C4-2B (cell line): ENCODE results near the gene ADAMTS14.

ENCODE experiments used
- H3K27ac ChIP-seq: fragments of 450-650 bp; 2 replicates; pipeline ENCODE4 v1.5.1; 2017
- ZFX ChIP-seq: fragments of 450-650 bp; IDR thresholded peaks from 2 replicates; pipeline ENCODE4 v1.6.1; 2017
- TF ChIP-seq, protein P1 (sequence below): fragments of 450-650 bp; conservative IDR thresholded peaks from 2 replicates; pipeline ENCODE4 v1.5.1; 2017; ENCODE audit warnings: mild to moderate bottlenecking

ADAMTS14 gene

DNA sequence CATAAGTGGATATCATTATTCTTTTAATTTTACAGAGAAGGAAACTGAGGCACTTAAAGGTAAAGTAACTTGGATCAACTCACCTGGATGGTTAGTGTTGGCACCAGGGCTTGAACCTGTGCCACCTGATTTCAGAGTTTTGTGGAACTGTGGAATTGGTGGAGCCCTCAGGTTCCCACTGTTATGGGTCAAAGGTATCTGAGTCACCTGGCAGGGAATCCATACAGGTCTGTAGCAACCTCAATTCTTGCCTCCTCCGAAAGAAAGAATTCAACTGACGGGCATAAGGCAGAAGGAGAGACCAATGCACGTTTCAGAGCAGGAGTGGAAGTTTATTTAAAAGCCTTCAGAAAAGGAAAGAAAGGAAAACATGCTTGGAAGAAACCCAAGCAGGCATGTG lies 25.2 kb upstream of the ADAMTS14 start:
- no peak overlapping the region for H3K27ac ChIP-seq
- TF ChIP-seq, protein P1, sequence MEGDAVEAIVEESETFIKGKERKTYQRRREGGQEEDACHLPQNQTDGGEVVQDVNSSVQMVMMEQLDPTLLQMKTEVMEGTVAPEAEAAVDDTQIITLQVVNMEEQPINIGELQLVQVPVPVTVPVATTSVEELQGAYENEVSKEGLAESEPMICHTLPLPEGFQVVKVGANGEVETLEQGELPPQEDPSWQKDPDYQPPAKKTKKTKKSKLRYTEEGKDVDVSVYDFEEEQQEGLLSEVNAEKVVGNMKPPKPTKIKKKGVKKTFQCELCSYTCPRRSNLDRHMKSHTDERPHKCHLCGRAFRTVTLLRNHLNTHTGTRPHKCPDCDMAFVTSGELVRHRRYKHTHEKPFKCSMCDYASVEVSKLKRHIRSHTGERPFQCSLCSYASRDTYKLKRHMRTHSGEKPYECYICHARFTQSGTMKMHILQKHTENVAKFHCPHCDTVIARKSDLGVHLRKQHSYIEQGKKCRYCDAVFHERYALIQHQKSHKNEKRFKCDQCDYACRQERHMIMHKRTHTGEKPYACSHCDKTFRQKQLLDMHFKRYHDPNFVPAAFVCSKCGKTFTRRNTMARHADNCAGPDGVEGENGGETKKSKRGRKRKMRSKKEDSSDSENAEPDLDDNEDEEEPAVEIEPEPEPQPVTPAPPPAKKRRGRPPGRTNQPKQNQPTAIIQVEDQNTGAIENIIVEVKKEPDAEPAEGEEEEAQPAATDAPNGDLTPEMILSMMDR = no peak
- no peak for TF ChIP-seq ZFX

DNA sequence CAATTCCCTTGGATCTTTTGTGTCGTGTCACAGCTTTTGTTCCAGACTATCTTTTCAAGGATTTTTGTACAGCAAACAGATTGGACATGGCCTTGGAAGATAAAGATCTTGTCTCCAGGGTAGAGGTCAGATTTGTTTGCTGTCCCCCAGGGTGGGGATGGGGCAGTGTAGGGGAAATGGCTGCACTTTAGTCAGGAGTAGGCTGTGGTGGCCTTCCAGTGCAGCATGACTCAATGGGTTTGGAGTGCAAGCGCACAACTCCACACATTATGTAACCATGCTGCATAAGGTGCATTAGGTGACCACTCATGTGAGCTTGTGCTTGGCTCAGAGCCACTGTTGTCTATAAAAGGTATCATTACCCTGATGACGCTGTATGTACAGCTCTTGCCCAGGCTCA lies 23.9 kb upstream of the ADAMTS14 start:
- no peak overlapping the region for H3K27ac ChIP-seq
- TF ChIP-seq ZFX = no peak
- TF ChIP-seq, protein P1 = no peak

DNA sequence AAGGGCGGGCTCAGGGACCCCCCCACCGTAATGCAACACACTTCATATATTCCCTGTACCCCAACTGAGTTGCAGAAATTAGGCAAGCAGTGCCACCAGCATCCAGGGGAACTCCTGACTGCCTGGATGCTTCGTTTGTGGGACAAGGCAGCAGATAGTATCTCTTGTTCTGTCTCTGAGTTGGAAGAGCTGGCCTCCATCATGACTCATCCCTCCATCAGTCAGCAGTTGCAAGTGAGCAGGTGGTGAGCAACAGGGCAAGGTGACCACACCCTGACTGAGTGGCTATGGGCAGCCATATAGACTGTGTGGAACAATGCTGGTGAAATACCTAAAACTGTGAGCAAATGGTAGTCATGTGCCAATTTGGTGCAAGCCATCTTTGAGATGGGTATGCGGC lies 22.8 kb upstream of the ADAMTS14 start:
- no peak overlapping the region for H3K27ac ChIP-seq
- TF ChIP-seq, protein P1 = no peak
- no peak for TF ChIP-seq ZFX

DNA sequence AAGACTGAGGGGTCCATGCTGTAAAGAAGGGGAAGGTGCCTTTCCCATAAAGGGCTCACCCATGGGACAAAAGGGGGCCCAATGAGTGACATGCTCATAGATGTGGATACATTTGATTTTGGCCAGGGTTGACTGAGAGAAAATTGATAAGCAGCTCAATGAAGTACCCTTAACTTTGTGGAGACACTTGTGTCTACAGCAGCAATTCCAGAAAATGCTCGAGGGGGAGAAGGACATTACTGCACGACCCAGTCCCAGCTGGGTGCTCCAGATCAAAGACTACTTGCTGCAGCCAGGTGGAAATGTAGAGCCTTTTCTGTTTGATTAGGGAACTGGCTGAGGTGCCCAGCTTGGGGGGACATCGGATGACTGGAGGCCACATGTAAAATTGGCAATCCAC lies 22.2 kb upstream of the ADAMTS14 start:
- H3K27ac ChIP-seq = no peak overlapping the region
- TF ChIP-seq, protein P1 = no peak
- no peak for TF ChIP-seq ZFX

DNA sequence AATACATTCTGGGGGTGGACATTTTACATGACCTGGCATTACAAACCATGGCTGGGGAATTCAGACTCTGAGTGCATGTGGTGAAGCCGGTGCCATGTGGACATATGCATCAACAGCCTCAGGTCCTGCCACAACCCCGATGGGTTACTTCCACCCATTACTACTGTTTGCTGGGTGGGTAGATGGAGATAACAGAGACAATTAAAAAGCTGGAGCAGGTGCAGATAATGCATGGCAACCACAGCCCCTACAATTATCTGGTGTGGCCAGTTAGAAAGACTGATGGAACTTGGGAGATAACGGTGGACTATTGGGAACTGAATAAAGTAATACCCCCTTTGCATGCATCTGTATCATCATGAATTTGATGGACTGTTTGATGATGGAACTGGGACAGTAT lies 21.6 kb upstream of the ADAMTS14 start:
- TF ChIP-seq, protein P1 = no peak
- no peak for TF ChIP-seq ZFX
- no peak overlapping the region for H3K27ac ChIP-seq

DNA sequence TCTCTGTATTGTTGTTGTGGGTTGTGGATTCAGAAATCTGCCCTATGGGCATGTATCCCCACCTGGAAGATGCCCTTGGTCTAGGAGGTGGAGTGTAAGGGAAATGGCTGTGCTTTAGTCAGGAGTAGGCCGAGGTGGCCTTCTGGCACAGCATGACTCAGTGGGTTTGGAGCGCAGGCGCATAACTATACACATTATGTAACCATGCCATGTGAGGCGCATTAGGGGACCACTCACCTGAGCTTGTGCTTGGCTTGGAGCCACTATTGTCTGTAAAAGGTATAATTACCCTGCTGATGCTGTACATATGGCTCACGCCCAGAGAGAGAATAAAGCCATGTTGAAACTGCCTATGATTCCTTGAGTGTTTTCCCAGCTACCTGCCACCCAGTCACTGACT lies 20.6 kb upstream of the ADAMTS14 start:
- TF ChIP-seq, protein P1 = no peak
- TF ChIP-seq ZFX = no peak
- no peak overlapping the region for H3K27ac ChIP-seq

DNA sequence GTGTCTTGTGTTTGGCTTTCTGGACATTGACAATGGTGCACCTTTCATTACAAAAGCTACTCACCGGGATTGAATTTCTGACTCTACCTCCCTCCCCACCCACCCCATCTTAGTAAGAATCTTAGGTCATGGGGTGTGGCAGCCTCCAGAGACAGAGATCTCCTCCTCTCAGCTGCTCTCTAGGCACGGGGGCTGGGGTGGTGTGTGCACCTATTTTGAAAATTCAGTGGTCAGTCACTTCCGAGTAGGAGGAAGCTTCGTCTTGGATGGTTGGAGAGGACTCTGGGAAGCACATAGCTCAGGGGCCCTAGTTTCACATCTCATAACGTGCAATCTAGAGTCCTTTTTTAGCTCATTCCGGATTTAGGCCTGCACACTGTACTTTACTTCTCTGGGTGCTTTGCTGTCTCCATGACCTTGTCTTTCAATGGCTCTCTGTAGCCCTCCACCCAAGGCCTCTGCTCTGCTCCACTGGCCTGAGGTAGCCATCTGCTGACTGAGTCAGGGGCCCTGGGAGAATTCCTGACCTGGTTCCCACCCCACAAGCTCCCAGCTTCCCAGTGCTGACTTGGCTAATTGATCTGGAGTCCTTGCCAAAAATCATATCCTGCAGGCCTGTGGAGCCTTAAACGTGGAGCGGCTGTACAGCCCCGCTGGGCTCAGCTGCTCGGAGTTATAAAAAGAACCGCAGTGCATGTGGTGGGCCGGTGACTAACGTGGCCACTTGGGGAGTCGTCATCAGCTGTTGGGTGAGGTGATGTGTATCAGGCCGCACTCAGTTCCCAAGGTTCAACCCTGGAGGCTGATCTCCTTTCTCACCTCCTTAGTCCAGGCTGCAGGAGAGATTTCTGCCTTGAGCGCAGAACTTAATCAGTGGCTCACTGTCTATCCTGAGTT lies 19.3 kb upstream of the ADAMTS14 start:
- TF ChIP-seq ZFX = no peak
- TF ChIP-seq, protein P1 = no peak

More for the DNA sequence above, 19.3 kb upstream of the ADAMTS14 start:
- H3K27ac ChIP-seq = no peak overlapping the region
